HepG2 (cell line): ENCODE results near the gene C2orf49. TPM values are rescaled to one million over a fixed set of nuclear protein-coding genes. Genes with fewer than 3 reads are reported as not detected.

Experiments used
- BORCS8-MEF2B ChIP-seq: sonication (generic); formaldehyde crosslinking; IDR thresholded peaks from 2 replicates; pipeline ENCODE4 v1.8.0; 2022; ENCODE audit warnings: mild to moderate bottlenecking, missing genetic modification reagents
- CC2D1A ChIP-seq: sonication (generic); formaldehyde crosslinking; IDR thresholded peaks from 2 replicates; pipeline ENCODE4 v1.8.1; 2023; ENCODE audit warnings: mild to moderate bottlenecking, missing genetic modification reagents
- FOXK1 ChIP-seq: sonication (generic); formaldehyde crosslinking; IDR thresholded peaks from 2 replicates; pipeline ENCODE4 v1.4.0; 2020; ENCODE audit warnings: low read depth, missing genetic modification reagents, borderline replicate concordance
- KDM2A ChIP-seq: sonication (generic); formaldehyde crosslinking; IDR thresholded peaks from 2 replicates; pipeline ENCODE4 v1.4.0; 2020; ENCODE audit warnings: low read depth, missing genetic modification reagents, borderline replicate concordance
- KDM3A ChIP-seq: IDR thresholded peaks from 2 replicates; pipeline ENCODE4 v1.6.1; 2018; ENCODE audit warnings: low read depth, missing compliant biosample characterization
- MBNL3 ChIP-seq: fragments of 250-450 bp; sonication (Bioruptor Pico); conservative IDR thresholded peaks from 2 replicates; pipeline ENCODE4 v1.8.0; 2022; ENCODE audit warnings: mild to moderate bottlenecking, inconsistent platforms
- MEIS2 ChIP-seq: sonication (generic); formaldehyde crosslinking; IDR thresholded peaks from 2 replicates; pipeline ENCODE4 v1.9.0; 2021; ENCODE audit warnings: mild to moderate bottlenecking, missing genetic modification reagents
- POLR2G ChIP-seq: fragments of 200-400 bp; formaldehyde crosslinking; IDR thresholded peaks from 2 replicates; pipeline ENCODE4 v1.6.1; 2018; ENCODE audit warnings: mild to moderate bottlenecking, low read depth, low read length, moderate library complexity
- SIX4 ChIP-seq: sonication (generic); formaldehyde crosslinking; IDR thresholded peaks from 2 replicates; pipeline ENCODE4 v1.4.0; 2020; ENCODE audit warnings: missing genetic modification reagents
- SRY ChIP-seq: sonication (generic); formaldehyde crosslinking; IDR thresholded peaks from 2 replicates; pipeline ENCODE4 v1.8.0; 2022; ENCODE audit warnings: mild to moderate bottlenecking, missing genetic modification reagents
- ZMYM2 ChIP-seq: sonication (generic); formaldehyde crosslinking; IDR thresholded peaks from 2 replicates; pipeline ENCODE4 v1.8.0; 2022; ENCODE audit warnings: mild to moderate bottlenecking, missing genetic modification reagents
- ZNF296 ChIP-seq: sonication (generic); formaldehyde crosslinking; conservative IDR thresholded peaks from 2 replicates; pipeline ENCODE4 v1.5.0; 2020; ENCODE audit warnings: mild to moderate bottlenecking, missing genetic modification reagents
- ZZZ3 ChIP-seq: sonication (generic); formaldehyde crosslinking; IDR thresholded peaks from 2 replicates; pipeline ENCODE4 v1.4.0; 2020; ENCODE audit warnings: missing genetic modification reagents, mild to moderate bottlenecking, borderline replicate concordance
- polyA plus RNA-seq, 8 experiments: library from polyadenylated mRNA; depleted of rRNA in 3 of 8; stranded (reverse) in 7 of 8; unstranded in 1 of 8; fragments of >200 nt; fragmentation: Illumina TruSeq in 4 of 8; extraction: Trizol in 4 of 8; gene quantifications; 2 replicates each; pipeline versions ENCODE4 v1.2.1 to v1.2.3, GENCODE V29; 2011 to 2016; ENCODE audit warnings: low read depth in 4 of 8, missing spikeins in 1 of 8, mixed read lengths in 1 of 8; ENCODE audit not compliant: insufficient read depth in 1 of 8
- total RNA-seq, 5 experiments: library from RNA; depleted of rRNA; stranded (reverse); fragments of >200 nt; fragmentation: Illumina TruSeq; extraction: Trizol; gene quantifications; 2 replicates each; pipeline ENCODE4 v1.2.3, GENCODE V29; 2016; ENCODE audit warnings: low read depth in 1 of 5
- TF ChIP-seq, protein P1 (sequence below): sonication (generic); formaldehyde crosslinking; IDR thresholded peaks from 2 replicates; pipeline ENCODE4 v1.5.0; 2020; ENCODE audit warnings: mild to moderate bottlenecking, missing genetic modification reagents
- TF ChIP-seq, protein P2 (sequence below): sonication (generic); formaldehyde crosslinking; IDR thresholded peaks from 2 replicates; pipeline ENCODE4 v1.4.0; 2020; ENCODE audit warnings: mild to moderate bottlenecking, missing genetic modification reagents
- TF ChIP-seq, protein P3 (sequence below): sonication (generic); formaldehyde crosslinking; IDR thresholded peaks from 2 replicates; pipeline ENCODE4 v1.4.0; 2020; ENCODE audit warnings: missing genetic modification reagents
- TF ChIP-seq, protein P4 (sequence below): sonication (generic); formaldehyde crosslinking; IDR thresholded peaks from 2 replicates; pipeline ENCODE4 v1.8.0; 2022; ENCODE audit warnings: missing genetic modification reagents, mild to moderate bottlenecking, borderline replicate concordance
- TF ChIP-seq, protein P5 (sequence below): IDR thresholded peaks from 2 replicates; pipeline ENCODE4 v1.6.1; 2016; ENCODE audit warnings: missing biosample characterization, missing genetic modification reagents, low read depth
- TF ChIP-seq, protein P6 (sequence below): sonication (generic); formaldehyde crosslinking; IDR thresholded peaks from 2 replicates; pipeline ENCODE4 v1.4.0; 2020; ENCODE audit warnings: missing genetic modification reagents

Gene C2orf49
- total and polyA plus RNA-seq, 2 of the 13 experiments (the other 11 are each of a cell fraction or from before 2014, with no cell fraction given): 24.7 to 28.8 TPM

DNA sequence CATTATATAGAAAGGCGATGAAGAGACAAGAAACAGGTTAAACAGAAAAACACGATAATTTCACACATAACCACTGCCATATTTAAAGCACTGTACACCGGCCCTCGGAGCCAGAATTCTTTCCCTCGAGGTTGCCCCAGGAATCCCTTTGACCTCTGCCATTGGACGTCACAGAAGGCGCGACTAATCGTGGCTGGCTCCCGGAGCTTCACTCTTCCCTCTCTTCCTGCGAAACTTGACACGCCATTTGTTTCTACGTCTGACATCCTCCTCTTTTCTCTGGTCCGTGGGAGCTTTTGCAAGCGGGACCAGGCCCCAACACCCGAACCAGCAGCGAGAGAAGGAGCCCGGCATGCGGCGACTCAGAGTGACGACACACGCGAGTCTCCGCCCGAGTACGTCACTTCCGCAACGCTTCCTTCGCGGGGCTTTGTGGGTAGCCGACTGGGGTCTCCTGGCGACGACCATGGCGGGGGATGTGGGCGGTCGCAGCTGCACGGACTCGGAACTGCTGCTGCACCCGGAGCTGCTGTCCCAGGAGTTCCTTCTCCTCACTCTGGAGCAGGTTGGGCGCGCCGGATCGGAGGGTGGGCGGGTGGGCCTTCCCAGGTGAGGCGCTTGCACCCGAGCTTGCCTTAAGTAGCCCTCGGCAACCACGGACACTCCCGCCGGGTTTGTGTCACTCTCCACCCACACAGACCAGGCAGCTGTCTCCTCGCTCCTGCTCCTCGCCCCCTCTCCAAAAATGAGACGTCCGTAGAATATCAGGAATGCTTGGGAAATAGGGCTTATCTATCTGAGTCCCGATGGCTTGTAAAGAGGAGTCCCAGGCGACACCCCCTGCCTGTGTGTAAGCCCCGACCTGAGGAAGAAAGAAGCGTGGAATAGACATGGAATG lies at the start of gene C2orf49 (continued):
- TF ChIP-seq, protein P1, sequence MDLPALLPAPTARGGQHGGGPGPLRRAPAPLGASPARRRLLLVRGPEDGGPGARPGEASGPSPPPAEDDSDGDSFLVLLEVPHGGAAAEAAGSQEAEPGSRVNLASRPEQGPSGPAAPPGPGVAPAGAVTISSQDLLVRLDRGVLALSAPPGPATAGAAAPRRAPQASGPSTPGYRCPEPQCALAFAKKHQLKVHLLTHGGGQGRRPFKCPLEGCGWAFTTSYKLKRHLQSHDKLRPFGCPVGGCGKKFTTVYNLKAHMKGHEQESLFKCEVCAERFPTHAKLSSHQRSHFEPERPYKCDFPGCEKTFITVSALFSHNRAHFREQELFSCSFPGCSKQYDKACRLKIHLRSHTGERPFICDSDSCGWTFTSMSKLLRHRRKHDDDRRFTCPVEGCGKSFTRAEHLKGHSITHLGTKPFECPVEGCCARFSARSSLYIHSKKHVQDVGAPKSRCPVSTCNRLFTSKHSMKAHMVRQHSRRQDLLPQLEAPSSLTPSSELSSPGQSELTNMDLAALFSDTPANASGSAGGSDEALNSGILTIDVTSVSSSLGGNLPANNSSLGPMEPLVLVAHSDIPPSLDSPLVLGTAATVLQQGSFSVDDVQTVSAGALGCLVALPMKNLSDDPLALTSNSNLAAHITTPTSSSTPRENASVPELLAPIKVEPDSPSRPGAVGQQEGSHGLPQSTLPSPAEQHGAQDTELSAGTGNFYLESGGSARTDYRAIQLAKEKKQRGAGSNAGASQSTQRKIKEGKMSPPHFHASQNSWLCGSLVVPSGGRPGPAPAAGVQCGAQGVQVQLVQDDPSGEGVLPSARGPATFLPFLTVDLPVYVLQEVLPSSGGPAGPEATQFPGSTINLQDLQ (CRISPR knock-in tag): peak; percentile 79; the same call in 1 of the 2 replicates
- TF ChIP-seq BORCS8-MEF2B (CRISPR knock-in tag) (peak; percentile 73), MBNL3 (no peak), KDM3A (CRISPR knock-in tag) (no peak), ZNF296 (CRISPR knock-in tag) (no peak), FOXK1 (peak; percentile 97; the same call in 1 of the 2 replicates), CC2D1A (no peak), KDM2A (CRISPR knock-in tag) (peak; percentile 89), ZMYM2 (CRISPR knock-in tag) (no peak), SIX4 (peak; percentile 53; the same call in 1 of the 2 replicates), SRY (0 out of 2 replicates have a peak, but pooled peaks have one; percentile 58), POLR2G (peak; percentile 89), ZZZ3 (CRISPR knock-in tag) (peak; percentile 73; the same call in 1 of the 2 replicates), MEIS2 (CRISPR knock-in tag) (no peak)
- TF ChIP-seq, protein P2, sequence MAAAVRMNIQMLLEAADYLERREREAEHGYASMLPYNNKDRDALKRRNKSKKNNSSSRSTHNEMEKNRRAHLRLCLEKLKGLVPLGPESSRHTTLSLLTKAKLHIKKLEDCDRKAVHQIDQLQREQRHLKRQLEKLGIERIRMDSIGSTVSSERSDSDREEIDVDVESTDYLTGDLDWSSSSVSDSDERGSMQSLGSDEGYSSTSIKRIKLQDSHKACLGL (CRISPR knock-in tag): peak; percentile 72; the same call in 1 of the 2 replicates
- TF ChIP-seq, protein P3, sequence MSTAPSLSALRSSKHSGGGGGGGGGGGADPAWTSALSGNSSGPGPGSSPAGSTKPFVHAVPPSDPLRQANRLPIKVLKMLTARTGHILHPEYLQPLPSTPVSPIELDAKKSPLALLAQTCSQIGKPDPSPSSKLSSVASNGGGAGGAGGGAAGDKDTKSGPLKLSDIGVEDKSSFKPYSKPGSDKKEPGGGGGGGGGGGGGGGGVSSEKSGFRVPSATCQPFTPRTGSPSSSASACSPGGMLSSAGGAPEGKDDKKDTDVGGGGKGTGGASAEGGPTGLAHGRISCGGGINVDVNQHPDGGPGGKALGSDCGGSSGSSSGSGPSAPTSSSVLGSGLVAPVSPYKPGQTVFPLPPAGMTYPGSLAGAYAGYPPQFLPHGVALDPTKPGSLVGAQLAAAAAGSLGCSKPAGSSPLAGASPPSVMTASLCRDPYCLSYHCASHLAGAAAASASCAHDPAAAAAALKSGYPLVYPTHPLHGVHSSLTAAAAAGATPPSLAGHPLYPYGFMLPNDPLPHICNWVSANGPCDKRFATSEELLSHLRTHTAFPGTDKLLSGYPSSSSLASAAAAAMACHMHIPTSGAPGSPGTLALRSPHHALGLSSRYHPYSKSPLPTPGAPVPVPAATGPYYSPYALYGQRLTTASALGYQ (CRISPR knock-in tag): no peak
- TF ChIP-seq, protein P4, sequence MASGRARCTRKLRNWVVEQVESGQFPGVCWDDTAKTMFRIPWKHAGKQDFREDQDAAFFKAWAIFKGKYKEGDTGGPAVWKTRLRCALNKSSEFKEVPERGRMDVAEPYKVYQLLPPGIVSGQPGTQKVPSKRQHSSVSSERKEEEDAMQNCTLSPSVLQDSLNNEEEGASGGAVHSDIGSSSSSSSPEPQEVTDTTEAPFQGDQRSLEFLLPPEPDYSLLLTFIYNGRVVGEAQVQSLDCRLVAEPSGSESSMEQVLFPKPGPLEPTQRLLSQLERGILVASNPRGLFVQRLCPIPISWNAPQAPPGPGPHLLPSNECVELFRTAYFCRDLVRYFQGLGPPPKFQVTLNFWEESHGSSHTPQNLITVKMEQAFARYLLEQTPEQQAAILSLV (CRISPR knock-in tag): 0 out of 2 replicates have a peak, but pooled peaks have one; percentile 33
- TF ChIP-seq, protein P5, sequence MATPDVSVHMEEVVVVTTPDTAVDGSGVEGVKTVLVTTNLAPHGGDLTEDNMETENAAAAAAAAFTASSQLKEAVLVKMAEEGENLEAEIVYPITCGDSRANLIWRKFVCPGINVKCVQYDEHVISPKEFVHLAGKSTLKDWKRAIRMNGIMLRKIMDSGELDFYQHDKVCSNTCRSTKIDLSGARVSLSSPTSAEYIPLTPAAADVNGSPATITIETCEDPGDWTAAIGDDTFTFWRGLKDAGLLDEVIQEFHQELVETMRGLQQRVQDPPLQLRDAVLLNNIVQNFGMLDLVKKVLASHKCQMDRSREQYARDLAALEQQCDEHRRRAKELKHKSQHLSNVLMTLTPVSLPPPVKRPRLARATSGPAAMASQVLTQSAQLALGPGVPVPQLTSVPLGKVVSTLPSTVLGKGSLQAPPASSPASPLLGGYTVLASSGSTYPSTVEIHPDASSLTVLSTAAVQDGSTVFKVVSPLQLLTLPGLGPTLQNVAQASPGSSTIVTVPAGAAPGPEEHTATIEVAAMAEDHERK (CRISPR knock-in tag): no peak; the same call in 1 of the 2 replicates
- TF ChIP-seq, protein P6, sequence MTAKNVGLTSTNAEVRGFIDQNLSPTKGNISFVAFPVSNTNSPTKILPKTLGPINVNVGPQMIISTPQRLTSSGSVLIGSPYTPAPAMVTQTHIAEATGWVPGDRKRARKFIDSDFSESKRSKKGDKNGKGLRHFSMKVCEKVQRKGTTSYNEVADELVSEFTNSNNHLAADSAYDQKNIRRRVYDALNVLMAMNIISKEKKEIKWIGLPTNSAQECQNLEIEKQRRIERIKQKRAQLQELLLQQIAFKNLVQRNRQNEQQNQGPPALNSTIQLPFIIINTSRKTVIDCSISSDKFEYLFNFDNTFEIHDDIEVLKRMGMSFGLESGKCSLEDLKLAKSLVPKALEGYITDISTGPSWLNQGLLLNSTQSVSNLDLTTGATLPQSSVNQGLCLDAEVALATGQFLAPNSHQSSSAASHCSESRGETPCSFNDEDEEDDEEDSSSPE (CRISPR knock-in tag): peak; percentile 58
